Measurements from ENCODE around the gene LETMD1.
"Not testable (repeated sequence)": the region's sequence is repeated elsewhere in the genome, so short reads cannot be mapped to it uniquely, and the experiment has no call there.

The LETMD1 gene

DNA sequence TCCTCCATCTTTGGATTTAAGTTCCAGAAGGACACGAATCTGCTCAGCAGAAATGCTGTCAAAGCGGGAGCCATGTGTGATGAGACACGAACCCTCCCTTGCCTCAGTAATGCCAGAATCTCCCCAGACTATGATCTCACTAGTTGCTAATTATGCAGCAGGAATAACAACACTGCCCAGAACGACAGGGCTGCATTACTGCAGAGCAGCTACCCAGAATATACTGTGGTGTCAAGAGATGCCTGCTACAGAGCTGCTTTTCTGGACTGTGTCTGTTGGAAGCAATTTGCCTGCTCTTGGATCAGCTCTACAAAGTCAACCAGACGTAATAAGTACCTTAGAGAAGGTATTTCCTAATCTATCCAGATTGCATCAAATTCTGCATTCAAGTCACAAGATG lies 29.8 kb downstream of the LETMD1 start:
- DNase-seq (ENCODE audit: low read depth) = no peak

GRCh38 chr12:51078346-51078745 lies 30.2 kb downstream of the LETMD1 start:
- DNase-seq (ENCODE audit: low read depth) = not testable (repeated sequence)

DNA sequence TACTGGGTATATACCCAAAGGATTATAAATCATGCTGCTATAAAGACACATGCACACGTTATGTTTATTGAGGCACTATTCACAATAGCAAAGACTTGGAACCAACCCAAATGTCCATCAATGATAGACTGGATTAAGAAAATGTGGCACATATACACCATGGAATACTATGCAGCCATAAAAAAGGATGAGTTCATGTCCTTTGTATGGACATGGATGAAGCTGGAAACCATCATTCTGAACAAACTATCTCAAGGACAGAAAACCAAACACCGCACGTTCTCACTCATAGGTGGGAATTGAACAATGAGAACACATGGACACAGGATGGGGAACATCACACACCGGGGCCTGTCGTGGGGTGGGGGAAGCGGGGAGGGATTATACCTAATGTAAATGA lies 30.7 kb downstream of the LETMD1 start:
- not testable (repeated sequence) for DNase-seq (ENCODE audit: low read depth)

GRCh38 chr12:51080136-51080535 lies 32.0 kb downstream of the LETMD1 start:
- DNase-seq (ENCODE audit: low read depth) = no peak

GRCh38 chr12:51081421-51081820 lies 33.3 kb downstream of the LETMD1 start:
- no peak for DNase-seq (ENCODE audit: low read depth)

- DNase-seq (ENCODE audit: low read depth) = no peak
Observed at GRCh38 chr12:51082561-51083125, 34.5 kb downstream of the LETMD1 start.

DNA sequence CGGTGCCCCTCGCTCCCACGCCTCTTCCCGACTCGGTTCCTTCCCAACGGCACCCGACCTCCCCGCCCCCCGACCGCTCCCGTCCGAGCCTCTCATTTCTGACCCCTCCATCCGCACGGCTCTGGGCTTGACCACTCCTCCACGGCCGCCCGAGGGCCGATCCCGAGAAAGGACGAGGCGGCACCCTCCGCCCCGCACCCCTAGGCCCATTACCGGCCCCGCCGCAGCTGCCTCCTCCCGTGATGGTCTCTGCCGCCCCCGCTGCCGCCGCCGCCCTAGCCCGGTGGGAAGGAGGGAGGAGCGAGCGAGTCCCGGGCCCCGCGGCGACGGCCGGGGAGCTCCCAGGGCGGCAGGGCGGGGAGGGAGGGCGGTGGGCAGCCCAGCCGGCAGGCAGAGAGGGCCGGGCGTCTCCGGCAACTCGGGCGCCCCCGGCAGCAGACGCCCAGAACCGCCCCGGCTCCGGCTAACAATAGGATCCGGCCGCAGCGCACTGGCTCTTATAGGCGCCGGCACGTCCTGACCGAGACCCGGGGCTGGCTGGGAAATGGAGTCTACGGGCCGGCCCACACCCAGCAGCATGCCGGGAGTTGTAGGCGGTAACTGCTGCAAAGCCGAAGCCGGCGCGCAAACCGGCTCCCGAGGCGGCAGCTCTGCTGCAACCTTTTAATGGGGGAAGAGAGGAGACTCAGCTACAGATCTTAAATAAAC lies 35.2 kb downstream of the LETMD1 start, which contains the start of gene CSRNP2:
Gene CSRNP2, minus strand, starts transcription at position 471 of the 708 bp plus-strand sequence. CDS start 7,035 bp downstream, outside the sequence.
- peak; percentile 92 for DNase-seq (ENCODE audit: low read depth)

- no peak for DNase-seq (ENCODE audit: low read depth)
Observed at GRCh38 chr12:51085757-51086156, 37.6 kb downstream of the LETMD1 start.

- no peak for DNase-seq (ENCODE audit: low read depth)
Observed at GRCh38 chr12:51086933-51087332, 38.8 kb downstream of the LETMD1 start.

- DNase-seq (ENCODE audit: low read depth) = no peak
Observed at GRCh38 chr12:51087818-51088217, 39.7 kb downstream of the LETMD1 start.

GRCh38 chr12:51090705-51091229 lies 42.6 kb downstream of the LETMD1 start:
- DNase-seq (ENCODE audit: low read depth) = no peak

DNA sequence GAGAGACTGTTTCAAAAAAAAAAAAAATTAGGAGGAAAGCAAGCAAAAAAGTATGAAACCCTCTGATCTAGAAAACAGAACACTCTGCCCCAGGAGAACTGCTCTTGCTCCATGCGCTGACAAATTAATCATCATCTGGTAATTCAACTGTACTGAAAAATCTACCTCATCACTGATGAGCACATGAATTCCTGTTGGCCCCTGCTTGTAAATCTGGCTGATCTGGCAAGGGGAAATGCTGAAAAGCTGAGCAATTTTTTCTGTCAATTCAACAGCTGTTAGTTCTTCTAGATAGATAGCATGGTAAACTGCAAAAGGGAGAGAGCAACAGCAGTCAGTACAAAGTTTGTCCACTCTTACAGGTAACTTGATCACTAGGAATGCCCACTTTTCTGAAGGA lies 50.5 kb downstream of the LETMD1 start:
- no peak for DNase-seq (ENCODE audit: low read depth)

DNA sequence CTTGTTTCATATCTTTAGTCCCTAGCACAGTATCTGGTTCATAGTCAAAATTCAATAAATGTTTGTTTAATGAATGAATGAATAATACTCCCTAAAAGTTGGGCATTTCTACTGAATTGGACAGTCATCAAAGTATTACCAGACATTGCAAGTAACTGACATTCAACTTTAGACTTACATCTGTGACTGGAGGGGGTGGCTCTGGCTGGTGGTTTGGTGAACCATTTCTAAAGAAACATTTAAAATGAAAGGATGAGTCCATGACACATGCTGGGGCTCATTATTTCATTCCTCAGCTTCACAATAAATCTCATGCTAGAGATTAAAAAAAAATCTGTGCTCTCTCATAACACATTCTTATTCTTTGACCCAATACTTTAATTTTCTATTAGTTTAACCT lies 55.9 kb downstream of the LETMD1 start:
- DNase-seq (ENCODE audit: low read depth) = no peak

DNA sequence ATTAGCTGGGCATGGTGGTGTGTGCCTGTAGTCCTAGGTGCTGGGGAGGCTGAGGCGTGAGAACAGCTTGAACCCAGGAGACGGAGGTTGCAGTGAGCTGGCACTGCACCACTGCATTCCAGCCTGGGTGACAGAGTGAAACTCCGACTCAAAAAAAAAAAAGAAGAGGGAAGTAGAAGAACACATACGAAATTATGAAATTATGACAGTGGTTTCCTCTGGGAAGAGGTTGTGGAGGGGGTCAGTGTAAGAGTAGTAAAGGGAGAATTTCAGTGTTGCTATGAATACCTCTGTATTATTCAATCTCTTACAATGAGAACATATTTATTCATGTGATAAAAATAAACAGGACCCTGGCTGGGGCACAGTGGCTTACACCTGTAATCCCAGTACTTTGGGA lies 60.0 kb downstream of the LETMD1 start:
- no peak for DNase-seq (ENCODE audit: low read depth)
